ENCODE data around the gene ZNF683.
"Not testable (repeated sequence)": the region's sequence is repeated elsewhere in the genome, so short reads cannot be mapped to it uniquely, and the experiment has no call there.

ZNF683 gene

DNA sequence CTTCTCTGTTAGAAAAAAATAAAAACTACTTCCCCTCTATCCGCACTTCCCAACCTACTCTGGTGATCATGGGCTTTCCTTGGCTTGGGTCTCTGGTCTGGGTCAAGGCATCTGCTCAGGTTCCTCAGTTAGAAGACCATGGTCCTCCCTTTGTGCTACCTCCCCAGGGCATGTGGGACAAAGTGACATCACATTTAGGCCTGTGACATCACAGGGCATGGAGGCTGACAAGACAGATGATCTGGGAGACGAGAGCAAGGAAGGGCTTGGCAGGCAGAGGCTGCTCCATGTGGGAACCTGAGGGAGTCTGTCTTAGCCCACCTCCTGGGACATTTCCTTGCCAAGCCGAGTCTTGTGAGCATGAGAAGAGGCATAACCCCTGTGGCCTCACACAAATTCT is at the start of gene ZNF683:
Gene ZNF683, minus strand, starts transcription at position 140 of the 400 bp plus-strand sequence. CDS start 4,179 bp downstream, outside the sequence.
- DNase-seq, result not testable (repeated sequence)

DNA sequence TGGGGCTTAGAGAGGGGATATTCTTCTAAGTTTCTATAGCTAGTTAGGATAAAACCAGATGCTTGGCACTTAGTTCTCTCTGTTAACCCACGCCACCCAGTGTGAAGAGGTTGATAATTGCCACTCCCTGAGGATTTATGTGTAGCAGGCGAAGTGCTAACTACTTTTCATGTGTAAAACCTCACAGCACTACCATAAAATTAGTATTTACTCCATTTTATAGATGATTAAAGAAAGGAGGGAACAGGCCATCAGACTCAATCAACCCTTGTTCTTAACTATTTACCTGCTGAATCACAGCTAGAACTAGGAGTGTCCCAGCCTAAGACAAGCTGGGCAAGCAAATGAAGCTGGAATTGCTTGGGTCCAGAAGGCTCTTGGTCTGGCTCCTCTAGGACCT is 46.9 kb upstream of the ZNF683 start:
- no peak for DNase-seq

DNA sequence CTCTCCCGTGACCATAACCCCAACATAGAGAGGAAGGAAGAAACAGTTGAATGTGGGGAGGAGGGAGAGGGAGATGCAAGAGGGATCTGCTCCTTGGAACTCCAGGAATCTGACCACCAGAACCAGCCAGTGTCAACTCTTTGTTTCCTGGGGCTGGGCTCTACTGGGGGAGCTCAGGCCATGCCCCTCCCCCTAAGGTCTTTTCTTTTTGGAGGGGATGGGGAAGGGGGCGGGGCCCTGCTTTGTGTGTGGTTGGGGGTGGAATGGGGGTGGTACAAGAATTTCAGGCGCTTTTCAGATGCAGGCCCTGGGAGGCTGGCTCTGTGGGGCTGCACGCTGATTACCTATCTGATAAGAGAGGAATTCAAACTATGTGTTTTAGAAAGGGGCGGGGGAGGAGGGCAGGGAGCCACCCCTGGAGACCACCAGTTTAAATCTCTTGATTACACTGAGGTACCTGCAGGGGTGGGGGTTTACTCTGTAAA is 46.4 kb upstream of the ZNF683 start:
- no peak for DNase-seq

DNA sequence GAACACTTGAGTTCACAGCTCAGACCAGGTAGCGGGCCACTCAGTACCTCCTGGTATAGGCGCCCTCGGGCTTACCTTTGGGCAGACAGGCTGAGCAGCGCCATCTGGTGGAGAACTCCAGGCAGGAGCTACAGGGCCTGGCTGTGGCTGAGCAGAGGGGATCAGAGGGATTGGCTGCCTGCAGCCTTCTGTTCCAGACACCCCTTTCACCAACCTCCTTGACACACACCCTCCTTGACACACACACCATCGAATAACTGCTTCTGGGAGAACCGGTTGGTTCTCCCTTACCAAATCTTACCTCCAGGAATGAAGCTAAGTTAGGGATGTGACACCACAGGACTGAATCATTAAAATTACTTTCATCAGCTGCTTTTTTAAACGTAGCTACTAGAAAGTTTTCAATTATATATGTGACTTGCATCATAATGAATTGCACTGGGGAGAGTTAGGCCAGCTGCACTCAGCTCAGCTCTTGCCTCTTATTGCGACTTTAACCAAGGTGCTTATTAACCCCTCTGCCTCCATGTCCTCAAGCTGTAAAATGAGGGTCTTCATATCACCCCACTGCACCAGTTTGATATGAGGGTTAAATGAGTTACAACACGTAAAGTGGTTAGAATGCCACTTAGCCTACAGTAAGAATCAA is 44.7 kb upstream of the ZNF683 start:
- peak; percentile 85 for DNase-seq

DNA sequence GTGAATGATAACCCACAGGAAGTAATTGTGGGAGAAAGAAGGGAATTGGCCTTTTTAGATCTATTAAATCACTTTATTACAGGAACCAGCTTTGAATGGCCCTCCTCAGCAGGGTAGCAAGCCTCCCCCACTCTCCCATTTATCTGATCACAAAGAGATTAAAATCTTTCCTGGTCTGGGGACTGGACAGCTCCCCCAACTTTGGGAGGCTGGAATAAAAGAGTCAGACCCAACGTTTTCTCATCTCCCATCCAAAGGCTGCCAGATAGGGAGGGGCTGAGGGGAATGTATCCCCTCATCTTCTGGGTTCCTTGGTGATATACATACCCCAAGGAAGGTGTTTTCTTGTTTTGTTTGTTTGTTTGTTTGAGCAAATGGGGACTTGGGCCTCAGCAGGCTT is 40.5 kb upstream of the ZNF683 start:
- DNase-seq, result no peak

DNA sequence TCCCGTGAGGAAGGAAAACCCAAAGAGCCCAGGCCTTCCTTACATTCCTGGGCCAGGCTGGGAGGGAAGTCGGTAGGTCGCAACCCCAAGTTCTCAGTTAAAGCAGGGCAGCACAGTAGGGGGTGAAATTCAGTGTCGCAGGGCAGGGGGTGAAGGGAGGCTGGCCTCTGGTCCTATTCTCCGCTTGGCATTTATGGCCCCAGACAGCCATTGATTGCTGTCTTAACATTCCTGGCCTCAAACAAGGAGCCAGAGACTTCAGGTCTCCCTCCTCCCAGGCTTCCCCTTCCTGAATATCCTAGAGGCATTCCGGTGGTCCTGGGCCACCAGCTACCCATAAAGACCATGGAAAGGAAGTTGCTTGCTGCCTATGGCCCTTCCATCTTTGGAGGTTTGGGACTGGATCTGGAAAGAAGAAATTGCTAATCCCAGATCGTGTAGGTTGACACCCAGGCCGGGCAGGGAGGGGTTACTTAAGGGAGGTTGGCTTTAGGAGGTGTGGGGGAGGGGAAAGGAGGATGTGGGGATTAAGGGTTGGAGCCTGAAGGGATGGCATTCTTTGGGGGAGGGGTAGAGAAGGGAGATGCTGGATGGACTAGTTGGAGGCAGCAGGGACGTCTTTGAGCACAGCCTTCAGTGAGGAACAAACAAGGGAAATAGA is 39.8 kb upstream of the ZNF683 start:
- no peak for DNase-seq

DNA sequence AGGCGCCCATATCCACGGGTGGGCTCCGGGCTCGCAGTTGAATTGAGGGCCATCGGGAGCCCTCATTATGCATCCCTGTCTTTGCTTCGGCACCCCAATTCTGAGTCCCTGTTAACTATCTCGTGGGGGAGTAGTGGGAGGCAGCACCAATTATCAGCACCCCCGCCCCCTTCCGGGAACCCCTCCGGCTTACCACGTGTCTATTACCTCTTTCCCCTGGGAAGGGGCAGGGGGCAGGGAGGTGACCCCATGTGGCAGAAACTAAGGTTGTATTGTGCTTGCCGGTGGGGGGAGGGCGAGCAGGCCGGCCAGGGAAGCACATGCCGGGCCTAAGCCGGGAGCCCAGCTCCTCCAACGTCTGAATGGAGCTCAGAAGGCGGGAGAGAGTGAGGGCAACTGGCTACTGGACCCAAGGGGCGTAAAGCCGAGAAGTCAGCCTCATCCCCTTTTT is 39.1 kb upstream of the ZNF683 start:
- no peak for DNase-seq

DNA sequence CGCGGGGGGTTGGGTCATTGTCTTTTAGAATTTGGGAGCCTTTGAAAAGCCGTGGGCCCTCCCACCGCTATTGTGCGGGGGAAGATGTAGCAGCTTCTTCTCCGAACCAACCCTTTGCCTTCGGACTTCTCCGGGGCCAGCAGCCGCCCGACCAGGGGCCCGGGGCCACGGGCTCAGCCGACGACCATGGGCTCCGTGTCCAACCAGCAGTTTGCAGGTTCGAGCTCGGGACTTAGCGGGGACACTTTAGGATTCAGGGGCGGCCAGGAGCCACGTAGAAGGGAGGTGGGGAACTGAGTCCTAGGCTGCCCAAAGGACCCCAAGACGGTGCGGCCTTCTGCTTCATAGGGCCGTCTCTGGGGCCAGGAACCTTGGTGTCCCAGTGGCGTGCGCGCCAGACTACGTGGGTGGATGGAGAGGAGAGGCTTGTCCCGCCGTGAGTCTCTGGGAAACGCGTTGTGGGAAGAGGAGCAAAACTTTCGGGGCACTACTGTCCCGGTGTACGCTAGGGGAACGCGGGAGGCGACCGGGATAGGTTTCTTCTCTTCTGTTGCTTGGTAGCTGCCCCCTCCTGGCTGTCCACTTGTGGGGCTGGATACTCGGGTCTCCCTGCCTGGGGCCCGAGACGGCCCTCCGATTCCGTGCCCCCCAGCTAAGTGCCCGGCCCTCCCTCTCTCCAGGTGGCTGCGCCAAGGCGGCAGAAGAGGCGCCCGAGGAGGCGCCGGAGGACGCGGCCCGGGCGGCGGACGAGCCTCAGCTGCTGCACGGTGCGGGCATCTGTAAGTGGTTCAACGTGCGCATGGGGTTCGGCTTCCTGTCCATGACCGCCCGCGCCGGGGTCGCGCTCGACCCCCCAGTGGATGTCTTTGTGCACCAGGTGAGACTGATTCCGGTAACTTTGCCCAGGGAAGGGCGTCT is 38.4 kb upstream of the ZNF683 start, which contains the start of gene LIN28A:
Gene LIN28A, plus strand, starts transcription at position 112 of the 918 bp plus-strand sequence. Its CDS starts 75 bp downstream, at position 187.
- no peak for DNase-seq

DNA sequence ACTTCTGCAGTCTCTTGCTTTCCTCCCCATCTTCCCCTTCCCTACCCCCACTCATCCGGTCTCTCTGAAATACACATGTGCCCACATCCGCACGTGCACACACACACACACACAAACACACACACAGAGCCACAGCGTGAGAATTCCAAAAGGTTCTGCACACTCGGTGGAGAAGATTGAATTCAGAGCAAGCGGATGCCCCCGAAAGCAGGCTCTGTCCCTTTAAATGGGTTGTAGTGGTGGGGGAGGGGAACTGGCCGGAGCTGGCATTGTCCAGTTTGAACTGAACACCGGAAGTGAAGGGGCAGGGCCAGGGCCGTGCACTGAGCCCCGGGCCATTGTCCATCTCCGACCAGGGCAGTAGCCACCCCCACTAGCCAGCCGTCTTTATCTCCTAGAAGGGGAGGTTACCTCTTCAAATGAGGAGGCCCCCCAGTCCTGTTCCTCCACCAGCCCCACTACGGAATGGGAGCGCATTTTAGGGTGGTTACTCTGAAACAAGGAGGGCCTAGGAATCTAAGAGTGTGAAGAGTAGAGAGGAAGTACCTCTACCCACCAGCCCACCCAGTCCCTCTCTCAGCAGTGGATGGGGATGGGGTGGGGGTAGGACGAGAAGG is 36.7 kb upstream of the ZNF683 start:
- no peak for DNase-seq

DNA sequence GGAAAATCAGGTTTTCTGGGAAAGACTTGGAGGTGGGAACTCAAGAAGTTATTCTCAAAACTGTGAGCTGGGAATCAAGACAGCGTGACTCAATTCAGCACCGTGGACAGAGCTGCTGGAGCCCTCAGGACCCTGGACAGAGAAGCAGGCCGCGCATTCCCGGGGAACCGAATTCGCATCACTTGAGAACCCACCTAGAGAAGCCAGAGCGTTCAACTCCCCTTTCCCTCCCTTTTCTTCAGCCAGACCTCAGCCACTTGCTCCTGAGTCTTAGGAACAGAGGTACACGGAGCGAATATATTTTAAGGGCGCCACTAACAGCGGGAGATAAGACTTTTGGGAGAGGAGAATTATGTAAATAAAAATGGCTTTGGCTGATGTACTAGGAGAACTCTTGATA is 36.1 kb upstream of the ZNF683 start:
- peak; percentile 47 for DNase-seq

DNA sequence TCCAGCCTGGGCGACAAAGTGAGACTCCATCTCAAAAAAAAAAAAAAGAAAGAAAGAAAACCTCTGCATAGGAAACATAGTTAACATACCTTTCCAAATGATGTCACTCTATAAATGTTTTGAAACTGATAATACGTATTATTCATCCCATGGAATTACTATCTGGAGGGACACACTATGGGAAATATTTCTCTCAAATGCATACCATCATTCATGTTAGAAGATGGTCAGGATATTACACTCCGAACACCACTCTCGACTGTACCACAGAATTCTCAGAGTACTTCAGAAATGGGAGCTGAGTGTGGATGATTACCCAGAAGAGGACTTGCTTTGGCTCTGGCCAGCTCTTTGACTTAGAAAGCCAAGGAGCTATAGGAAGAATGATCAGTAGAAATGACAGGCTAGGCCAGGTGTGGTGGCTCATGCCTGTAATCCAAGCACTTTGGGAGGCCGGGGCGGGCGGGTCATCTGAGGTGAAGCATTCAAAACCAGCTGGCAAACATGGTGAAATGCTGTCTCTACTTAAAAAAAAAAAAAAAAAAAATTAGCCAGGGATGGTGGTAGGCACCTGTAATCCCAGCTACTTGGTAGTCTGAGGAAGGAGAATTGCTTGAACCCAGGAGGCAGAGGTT is 32.8 kb upstream of the ZNF683 start:
- no peak for DNase-seq

DNA sequence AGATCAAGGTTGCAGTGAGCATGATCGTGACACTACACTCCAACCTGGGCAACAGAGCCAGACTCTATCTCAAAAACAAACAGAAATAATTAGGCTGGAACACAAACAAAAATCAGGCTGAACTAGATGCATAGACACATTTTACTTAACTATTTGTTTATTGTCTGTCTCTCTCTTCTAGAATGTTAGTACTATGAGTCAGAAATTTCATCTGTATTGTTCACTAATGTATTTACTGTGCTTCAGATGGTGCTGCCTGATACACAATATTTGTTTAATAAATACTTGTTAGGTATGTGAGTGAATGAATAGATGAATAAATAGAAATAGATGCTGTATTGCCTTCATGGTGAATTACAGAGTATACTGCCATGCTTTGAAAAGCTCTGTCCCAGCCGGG is 32.1 kb upstream of the ZNF683 start:
- DNase-seq, result no peak

DNA sequence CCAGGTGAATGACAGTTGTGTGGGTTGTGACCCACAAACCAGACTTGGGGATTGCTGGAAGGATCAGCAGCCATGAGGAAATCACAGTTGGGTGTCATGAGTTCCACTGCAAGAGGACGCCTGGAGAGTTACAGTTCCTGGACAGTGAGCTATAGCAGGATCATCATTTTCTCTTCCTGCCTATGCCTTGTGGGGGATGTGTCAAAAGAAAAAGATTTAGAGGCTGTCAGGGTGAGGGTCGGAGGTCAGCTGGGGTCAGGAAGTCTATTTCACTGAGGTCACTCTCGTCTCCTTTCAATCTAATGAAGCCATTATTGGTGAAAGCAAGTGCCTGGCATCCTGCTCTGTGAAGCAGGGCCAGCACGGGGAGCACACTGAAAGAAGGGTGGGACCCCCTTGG is 31.1 kb upstream of the ZNF683 start:
- no peak for DNase-seq

DNA sequence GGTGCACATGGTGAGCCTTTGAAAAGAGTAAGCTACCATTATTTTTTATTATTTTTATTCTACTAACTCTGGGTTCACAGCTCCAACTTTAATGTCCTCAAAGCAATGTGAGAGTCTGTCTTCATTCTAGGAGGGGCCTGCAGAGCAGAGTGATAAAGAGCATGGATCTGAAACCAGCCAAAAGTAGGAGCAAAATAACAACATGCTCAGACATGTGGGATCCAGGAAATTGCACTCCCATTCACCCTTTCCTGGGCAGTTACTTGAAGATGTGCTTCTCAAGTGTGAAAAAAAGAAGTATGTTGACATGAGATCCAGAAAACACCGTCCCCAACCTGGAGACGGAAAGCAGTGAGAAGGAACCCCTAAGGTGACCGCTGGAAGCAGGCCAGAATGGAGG is 29.3 kb upstream of the ZNF683 start:
- no peak for DNase-seq

DNA sequence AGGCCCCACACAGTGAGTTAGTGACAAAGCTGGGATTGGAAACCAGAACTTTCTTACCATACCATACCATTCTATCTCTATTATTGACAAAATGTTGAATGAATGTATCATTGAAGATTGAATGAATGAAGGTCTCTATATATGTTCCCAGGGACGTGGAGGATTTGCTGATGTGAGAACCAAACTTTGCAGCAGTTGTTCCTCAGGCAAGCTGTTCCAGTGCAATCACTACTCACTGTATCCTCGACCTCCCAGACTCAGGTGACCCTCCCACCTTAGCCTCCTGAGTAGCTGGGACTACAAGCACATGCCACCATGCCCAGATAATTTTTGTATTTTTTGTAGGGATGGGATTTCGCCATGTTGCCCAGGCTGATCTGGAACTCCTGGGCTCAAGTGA is 26.5 kb upstream of the ZNF683 start:
- no peak for DNase-seq

DNA sequence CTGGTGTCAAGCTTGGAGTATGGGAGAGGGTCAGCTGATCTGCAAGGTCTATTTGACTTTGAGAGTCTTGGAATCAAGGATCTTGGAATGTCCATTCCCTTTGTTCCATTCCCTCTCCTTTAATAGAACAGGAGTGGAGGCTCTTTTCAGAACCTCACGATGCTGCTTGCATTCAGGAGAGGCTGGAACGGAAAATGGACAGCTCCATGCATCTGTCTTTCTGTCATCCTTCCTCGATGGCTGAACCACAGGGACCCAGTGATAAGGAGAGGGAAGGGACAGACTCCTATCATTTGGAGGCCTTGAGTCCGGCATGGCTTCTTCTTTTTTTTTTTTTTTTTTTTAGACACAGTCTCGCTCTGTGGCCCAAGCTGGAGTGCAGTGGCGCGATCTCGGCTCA is 23.2 kb upstream of the ZNF683 start:
- no peak for DNase-seq

DNA sequence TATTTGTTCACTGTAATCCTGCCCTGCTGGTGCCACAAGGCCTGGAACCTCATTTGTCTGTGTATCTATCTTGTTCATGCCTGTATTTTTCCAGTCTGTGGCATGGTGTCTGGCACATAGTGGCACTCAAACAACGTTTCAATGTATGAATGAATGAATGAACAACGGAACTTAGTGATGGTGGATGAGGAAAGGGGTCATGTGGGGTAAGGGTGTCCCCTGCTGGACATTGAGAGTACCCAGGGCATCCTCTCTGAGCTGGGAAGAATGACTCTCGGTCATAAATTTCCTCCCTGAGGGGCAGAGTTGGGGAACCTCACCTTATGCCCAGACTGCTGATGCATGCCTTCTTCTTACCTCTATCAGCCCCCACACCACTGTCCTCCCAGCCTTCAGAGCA is 18.9 kb upstream of the ZNF683 start:
- DNase-seq, result peak; percentile 34

DNA sequence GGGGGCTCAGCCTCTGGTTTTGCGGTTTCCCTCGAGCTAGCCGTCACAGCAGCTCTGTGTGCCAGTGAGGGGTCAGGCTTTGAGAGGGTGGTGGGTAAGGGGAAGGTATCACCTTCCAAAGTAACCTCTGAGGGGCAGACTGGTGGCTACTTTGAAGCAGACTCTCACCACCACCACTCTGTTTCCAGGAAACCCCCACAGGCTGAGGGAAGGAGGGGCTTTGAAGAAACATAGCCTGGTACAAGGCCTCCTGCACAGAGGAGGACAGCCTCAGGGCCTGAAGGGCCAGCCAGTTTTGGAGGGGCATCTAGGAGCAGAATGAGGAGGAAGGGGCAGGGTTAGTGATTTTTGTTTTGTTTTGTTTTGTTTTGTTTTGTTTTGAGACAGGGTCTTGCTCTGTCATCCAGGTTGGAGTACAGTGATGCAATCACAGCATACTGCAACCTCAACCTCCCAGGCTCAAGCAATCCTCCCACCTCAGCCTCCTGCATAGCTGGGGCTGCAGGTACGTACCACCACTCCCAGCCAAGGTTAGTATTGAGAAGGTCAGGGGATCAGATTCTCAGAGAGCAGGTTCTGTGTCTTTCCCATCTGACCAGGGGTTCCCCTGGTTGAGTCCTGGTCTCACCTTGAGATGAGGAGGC is 17.2 kb upstream of the ZNF683 start:
- no peak for DNase-seq

DNA sequence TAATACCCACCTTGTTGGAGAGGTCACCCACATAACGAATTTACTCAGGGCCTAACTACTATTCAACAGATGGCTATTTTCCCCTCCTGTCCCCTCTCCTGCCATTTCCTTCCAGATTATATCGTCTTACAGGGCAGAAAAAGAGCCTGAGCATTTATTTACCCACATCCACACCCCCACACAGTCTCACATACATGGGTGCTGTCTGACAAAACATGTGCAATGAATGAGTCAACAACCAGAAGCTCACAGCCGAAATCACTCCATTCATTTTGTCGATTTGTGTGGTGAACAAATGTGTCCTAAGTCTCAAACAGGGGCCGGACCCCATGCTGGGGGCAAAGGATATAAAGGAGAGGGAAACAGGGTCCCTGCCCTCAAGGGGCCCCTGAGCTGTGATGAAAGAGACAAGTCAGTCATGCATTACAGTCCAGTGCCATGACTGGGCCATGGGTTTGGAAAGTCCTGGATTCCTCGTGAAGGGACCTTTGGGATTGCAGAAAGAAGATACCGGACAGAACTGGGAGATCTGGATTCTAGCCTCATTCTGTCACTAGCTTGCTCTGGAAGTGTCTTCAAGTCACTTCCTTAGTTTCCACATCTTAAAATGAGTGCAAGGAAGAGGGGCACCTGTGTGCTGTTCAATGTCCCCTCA is 16.4 kb upstream of the ZNF683 start:
- DNase-seq, result no peak

DNA sequence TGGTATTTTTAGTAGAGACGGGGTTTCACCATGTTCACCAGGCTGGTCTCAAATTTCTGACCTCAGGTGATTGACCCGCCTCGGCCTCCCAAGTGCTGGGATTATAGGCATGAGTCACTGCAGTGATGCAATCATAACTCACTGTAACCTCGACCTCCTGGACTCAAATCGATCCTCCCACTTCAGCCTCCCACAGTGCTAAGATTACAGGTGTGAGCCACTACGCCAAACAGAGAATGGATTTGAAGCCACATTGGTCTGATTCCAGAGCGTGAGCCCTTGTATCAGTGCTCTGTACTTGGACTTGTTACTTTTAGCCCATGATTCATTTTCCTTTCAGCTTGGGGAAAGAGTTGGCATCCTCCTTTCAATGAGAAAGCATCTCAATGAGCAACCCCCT is 14.9 kb upstream of the ZNF683 start:
- no peak for DNase-seq

DNA sequence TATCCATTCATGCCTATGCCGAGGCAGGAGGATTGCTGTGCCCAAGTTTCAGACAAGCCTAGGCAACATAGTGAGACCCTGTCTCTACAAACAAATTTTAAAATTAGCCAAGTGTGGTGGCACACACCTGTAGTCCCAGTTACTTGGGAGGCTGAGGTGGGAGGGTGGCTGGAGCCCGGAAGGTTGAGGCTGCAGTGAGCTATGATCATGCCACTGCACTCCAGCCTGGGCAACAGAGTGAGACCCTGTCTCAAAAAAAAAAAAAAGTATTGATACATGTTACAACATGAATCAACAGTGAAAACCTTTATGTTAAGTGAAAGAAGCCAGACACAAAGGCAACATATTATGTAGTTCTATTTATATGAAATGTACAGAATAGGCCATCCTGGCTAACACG is 12.5 kb upstream of the ZNF683 start:
- DNase-seq, result not testable (repeated sequence)
